ENCODE data around the gene GNAZ. TPM values are rescaled to one million over a fixed set of nuclear protein-coding genes. Genes with fewer than 3 reads are reported as not detected.

Gene GNAZ
- total RNA-seq, 1 experiment from 2014 or later, result 1.2 TPM

DNA sequence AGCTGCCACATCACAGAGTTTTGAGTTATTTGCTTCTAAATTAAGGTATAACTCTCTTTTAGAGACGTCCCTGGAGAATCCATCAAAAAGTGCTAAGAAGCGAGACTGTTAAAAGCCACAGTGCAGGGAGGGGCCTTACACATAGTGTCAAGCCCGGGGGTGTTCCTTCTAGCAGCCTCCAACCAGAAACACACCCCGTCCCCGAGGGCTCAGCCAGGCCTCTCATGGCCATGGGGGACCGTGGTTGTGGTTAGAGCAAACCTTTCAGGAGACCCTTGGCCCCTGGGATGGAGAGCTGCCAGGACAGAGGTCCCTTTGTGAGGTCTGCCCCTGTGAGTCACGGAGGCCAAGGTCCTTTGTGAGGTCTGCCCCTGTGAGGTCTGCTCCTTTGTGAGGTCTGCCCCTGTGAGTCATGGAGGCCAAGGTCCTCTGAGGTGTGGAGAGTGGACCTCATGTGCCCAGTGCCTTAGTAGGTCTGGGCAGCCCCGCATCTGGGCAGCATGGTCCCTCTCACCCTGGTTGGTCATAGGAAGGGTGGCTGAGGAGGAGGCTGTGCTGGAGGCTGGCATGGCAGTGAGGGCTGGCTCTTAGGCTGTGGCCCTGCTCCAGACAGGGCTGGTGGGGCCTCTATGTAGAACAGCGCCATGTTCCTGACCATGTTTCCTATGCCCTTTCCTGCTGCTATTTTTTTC lies 5.4 kb downstream of the GNAZ start:
- Histone ChIP-seq H3K79me2 (ENCODE audit: low read depth) (no peaks in the 10 kb centered on the region), H3K27me3 (ENCODE audit: insufficient read depth, low read depth) (peaks cover 4% of the 10 kb centered on the region), H3K9me3 (ENCODE audit: insufficient read depth, low read depth) (no peaks in the 10 kb centered on the region), H3K4me2 (no peak overlapping the region), H3F3A (ENCODE audit: insufficient read depth, low read depth) (no peaks in the 10 kb centered on the region), H3K36me3 (ENCODE audit: low read depth) (no peaks in the 10 kb centered on the region), H3K4me1 (replicated peaks; ENCODE audit: insufficient read depth) (no peaks in the 10 kb centered on the region), H4K20me1 (ENCODE audit: insufficient read depth) (no peaks in the 10 kb centered on the region), H3K27ac (no peak overlapping the region), H3K9me2 (ENCODE audit: insufficient read depth) (no peaks in the 10 kb centered on the region), H3K4me3 (no peak overlapping the region), H2AFZ (no peak overlapping the region)
- CTCF ChIA-PET, result no interaction called here
- POLR2A ChIA-PET (ENCODE audit: unreplicated experiment), result no interaction called here
- TF ChIP-seq EZH2 (IDR thresholded peaks at IDR 0.05; ENCODE audit: low read depth), result no peak
- TF ChIP-seq, protein P1, sequence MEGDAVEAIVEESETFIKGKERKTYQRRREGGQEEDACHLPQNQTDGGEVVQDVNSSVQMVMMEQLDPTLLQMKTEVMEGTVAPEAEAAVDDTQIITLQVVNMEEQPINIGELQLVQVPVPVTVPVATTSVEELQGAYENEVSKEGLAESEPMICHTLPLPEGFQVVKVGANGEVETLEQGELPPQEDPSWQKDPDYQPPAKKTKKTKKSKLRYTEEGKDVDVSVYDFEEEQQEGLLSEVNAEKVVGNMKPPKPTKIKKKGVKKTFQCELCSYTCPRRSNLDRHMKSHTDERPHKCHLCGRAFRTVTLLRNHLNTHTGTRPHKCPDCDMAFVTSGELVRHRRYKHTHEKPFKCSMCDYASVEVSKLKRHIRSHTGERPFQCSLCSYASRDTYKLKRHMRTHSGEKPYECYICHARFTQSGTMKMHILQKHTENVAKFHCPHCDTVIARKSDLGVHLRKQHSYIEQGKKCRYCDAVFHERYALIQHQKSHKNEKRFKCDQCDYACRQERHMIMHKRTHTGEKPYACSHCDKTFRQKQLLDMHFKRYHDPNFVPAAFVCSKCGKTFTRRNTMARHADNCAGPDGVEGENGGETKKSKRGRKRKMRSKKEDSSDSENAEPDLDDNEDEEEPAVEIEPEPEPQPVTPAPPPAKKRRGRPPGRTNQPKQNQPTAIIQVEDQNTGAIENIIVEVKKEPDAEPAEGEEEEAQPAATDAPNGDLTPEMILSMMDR (conservative IDR thresholded peaks at IDR 0.05), result no peak
- DNase-seq, result peak in 1 of 2 experiments; percentile 22
- intact Hi-C loops (cut with micrococcal nuclease; ENCODE audit: unreplicated experiment), result no loop called here
- BruUV-seq (replicated peaks), result no TSS peak

DNA sequence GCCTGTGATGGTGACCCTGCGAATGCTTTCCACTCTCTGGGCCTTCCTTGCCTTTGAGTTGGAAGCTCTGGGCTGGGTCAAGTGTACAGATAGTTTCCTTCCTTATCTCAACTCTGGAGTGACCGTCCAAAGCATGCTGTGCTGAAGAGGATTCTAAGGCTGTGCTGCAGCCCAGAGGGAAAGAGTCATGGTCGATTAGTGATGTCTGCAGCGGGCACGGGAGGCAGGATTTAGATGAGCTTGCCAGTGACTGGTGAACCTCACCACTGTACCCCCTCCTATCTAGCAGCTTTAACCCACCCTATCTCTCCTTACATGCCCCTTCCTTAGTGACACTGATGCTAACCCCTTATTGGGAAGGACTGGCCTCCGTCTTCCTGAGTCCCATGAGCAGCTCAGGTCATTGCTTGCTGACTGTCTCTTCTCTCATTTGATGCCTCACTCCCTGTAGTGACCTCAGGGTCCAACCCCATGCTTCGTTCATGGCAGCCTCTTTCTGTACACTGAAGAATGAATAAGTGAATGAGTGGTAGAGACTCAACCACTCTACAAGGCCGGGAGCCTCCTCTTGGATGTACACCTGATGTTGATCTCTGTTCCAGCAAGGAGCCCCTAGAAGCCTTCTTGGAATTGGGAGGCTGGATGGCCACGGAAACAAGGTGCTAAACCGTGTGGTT lies 6.7 kb downstream of the GNAZ start:
- no peak for TF ChIP-seq EZH2 (IDR thresholded peaks at IDR 0.05; ENCODE audit: low read depth)
- TF ChIP-seq, protein P1 (conservative IDR thresholded peaks at IDR 0.05), result no peak
- ChIA-PET CTCF (no interaction called here), POLR2A (ENCODE audit: unreplicated experiment) (no interaction called here)
- H3K9me2 ChIP-seq (ENCODE audit: insufficient read depth), result no peaks in the 10 kb centered on the region
- no peak overlapping the region for H3K27ac ChIP-seq
- H3K9me3 ChIP-seq (ENCODE audit: insufficient read depth, low read depth), result no peaks in the 10 kb centered on the region
- H3K4me2 ChIP-seq, result no peak overlapping the region
- no peak overlapping the region for H2AFZ ChIP-seq
- no peaks in the 10 kb centered on the region for H3F3A ChIP-seq (ENCODE audit: insufficient read depth, low read depth)
- H4K20me1 ChIP-seq (ENCODE audit: insufficient read depth), result no peaks in the 10 kb centered on the region
- BruUV-seq (replicated peaks), result no TSS peak
- intact Hi-C loops (cut with micrococcal nuclease; ENCODE audit: unreplicated experiment), result no loop called here
- H3K79me2 ChIP-seq (ENCODE audit: low read depth), result no peaks in the 10 kb centered on the region
- no peaks in the 10 kb centered on the region for H3K4me1 ChIP-seq (replicated peaks; ENCODE audit: insufficient read depth)
- H3K36me3 ChIP-seq (ENCODE audit: low read depth), result no peaks in the 10 kb centered on the region
- no peak for DNase-seq
- no peak overlapping the region for H3K4me3 ChIP-seq
- peaks cover 4% of the 10 kb centered on the region; the same call in 1 of the 2 replicates for H3K27me3 ChIP-seq (ENCODE audit: insufficient read depth, low read depth)

DNA sequence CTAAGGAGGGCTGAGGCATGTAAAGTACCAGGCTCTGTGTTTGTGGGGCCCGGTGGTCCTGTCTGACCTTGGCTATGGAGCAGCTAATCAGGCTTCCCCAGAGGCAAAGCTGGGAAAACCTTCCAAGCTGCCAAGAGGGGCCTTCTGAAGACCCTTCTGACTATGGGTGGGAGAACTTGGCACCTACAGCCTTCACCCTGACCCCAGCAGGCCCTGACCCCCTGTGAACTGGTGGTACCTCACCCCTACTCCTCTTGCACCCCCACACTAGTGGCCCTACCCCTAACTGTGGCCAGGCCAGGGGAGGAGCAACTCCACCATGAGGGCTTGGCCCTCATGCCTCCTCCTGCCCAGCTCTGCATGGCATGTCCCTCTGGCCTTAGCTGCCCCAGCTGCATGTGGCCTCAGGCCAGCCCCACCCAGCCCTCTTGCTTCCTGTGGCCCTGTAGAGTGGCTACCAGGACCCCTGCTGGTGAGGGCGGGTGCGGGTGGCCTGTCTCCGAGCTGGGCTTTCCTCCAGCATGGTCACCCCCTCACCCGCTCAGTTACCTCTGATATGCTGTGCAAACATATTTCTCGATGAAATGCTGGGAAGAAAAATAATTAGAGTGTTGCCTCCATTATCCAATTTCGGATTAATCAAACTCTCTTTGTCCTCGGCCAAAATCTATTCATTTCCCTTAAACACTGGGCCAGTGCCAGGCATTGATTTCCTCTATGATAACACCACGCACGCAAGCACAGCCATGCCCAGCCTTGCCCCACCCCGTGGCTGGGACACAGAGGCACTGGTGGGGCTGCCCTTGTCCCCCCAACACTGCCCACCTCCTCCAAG lies 7.5 kb downstream of the GNAZ start:
- no peak overlapping the region for H3K4me3 ChIP-seq
- ChIA-PET POLR2A (ENCODE audit: unreplicated experiment) (no interaction called here), CTCF (no interaction called here)
- H2AFZ ChIP-seq, result no peak overlapping the region
- H3K4me1 ChIP-seq (replicated peaks; ENCODE audit: insufficient read depth), result no peaks in the 10 kb centered on the region
- intact Hi-C loops (cut with micrococcal nuclease; ENCODE audit: unreplicated experiment), result no loop called here
- no peak overlapping the region for H3K4me2 ChIP-seq
- TF ChIP-seq, protein P1 (conservative IDR thresholded peaks at IDR 0.05), result no peak
- TF ChIP-seq EZH2 (IDR thresholded peaks at IDR 0.05; ENCODE audit: low read depth), result no peak
- no peaks in the 10 kb centered on the region for H3K9me3 ChIP-seq (ENCODE audit: insufficient read depth, low read depth)
- H3K79me2 ChIP-seq (ENCODE audit: low read depth), result no peaks in the 10 kb centered on the region
- peaks cover 4% of the 10 kb centered on the region; the same call in 1 of the 2 replicates for H3K27me3 ChIP-seq (ENCODE audit: insufficient read depth, low read depth)
- no peaks in the 10 kb centered on the region for H3K36me3 ChIP-seq (ENCODE audit: low read depth)
- BruUV-seq (replicated peaks), result no TSS peak
- no peak for DNase-seq
- H3K27ac ChIP-seq, result no peak overlapping the region
- no peaks in the 10 kb centered on the region for H4K20me1 ChIP-seq (ENCODE audit: insufficient read depth)
- no peaks in the 10 kb centered on the region for H3F3A ChIP-seq (ENCODE audit: insufficient read depth, low read depth)
- no peaks in the 10 kb centered on the region for H3K9me2 ChIP-seq (ENCODE audit: insufficient read depth)
